Skeletal muscle cell (primary cell): Measurements from ENCODE around the gene FBF1.
"Not testable (repeated sequence)": the region's sequence is repeated elsewhere in the genome, so short reads cannot be mapped to it uniquely, and the experiment has no call there.

Source experiments
- DNase-seq: peaks from one replicate; pipeline ENCODE4 v3.0.0-alpha.2; 2010; ENCODE audit warnings: low read depth
- H3K4me3 ChIP-seq: 2 replicates; pipeline ENCODE4 v1.5.1; 2011; ENCODE audit warnings: low read depth, mild to moderate bottlenecking, control low read depth, low read length, moderate library complexity

The FBF1 gene, protein sequence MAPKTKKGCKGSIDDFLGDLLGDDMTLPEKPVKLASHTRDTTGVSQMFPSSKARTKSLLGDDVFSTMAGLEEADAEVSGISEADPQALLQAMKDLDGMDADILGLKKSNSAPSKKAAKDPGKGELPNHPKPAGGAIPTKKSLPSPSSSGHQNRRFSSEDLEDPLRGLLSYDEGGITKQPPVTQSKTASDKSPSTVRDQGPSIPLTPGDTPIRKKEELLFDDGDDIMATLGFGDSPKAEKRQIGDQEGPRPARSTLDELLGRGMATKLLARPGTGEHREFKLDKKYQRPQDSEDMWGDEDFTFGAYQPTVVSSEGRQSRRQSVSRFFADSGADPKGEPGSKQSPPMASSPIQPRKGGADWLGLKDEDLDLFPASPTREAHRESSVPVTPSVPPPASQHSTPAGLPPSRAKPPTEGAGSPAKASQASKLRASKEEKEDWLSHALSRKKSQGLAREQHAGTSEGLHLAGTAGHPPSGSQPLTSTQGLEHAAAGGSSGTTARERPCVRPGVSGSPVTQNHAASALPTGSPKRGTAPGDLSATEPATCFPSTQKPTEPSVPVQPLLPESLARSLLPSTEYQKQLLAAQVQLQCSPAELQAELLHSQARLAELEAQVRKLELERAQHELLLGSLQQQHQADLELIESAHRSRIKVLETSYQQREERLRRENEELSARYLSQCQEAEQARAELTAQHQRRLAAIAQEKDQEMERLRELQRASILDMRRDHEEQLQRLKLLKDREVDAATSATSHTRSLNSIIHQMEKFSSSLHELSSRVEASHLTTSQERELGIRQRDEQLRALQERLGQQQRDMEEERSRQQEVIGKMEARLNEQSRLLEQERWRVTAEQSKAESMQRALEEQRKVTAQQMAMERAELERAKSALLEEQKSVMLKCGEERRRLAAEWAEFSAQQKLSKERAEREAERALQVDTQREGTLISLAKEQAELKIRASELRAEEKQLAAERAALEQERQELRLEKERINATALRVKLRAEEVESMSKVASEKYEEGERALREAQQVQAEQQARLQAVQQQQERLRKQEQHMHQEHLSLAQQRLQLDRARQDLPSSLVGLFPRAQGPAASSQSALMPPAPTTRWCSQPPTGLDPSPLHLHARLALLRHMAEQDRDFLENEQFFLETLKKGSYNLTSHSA

GRCh38 chr17:75940727-75941441 is at the start of gene FBF1:
TSS of gene FBF1 (minus strand) at chr17:75941042. CDS start at chr17:75938149, 2,893 bp downstream.
- peak; percentile 82 for DNase-seq
- H3K4me3 ChIP-seq = peak within 1 kb of the TSS; percentile 84

GRCh38 chr17:75987041-75987440 is 46.2 kb upstream of the FBF1 start:
- H3K4me3 ChIP-seq = no peak overlapping the region
- DNase-seq = no peak

DNA sequence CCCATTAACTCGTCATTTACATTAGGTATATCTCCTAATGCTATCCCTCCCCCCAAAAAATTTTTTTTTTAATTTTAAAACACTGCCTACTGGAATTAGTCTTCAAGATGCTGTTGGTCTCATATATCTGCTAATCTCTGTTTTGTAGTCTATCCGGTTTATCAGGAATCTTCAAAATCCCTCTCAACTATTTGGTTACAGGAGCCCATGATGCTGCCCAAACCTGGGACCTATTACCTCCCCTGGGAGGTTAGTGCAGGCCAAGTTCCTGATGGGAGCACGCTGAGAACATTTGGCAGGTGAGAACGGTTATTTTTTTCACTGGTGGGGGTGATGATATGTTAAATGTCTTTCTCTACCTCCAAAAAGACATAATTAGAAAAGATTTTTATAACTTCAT is 45.1 kb upstream of the FBF1 start:
- no peak for DNase-seq
- H3K4me3 ChIP-seq = no peak overlapping the region

GRCh38 chr17:75983501-75984181 is 42.8 kb upstream of the FBF1 start:
- no peak for DNase-seq
- no peak overlapping the region for H3K4me3 ChIP-seq

DNA sequence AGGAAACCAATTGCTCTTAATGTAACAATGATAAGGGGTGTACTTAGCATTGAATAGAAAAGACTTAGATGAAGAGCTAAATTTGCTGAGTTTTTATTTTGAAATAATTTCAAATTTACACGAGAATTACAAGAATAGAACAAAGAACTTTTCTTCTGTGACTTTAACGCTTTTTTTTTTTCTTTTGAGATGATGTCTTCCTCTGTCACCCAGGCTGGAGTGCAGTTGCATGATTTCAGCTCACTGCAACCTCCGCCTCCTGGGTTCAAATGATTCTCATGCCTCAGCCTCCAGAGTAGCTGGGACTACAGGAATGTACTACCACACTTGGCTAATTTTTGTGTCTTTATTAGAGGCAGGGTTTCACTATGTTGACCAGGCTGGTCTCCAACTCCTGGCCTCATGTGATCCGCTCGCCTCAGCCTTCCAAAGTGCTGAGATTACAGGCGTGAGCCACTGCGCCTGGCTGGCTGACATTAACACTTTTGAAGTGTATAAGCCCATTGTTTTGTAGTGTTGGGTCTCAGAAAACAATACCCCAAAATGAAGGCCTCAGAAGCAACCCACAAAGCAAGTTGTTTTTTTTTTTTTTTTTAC is 40.3 kb upstream of the FBF1 start:
- DNase-seq = no peak
- H3K4me3 ChIP-seq = no peak overlapping the region

DNA sequence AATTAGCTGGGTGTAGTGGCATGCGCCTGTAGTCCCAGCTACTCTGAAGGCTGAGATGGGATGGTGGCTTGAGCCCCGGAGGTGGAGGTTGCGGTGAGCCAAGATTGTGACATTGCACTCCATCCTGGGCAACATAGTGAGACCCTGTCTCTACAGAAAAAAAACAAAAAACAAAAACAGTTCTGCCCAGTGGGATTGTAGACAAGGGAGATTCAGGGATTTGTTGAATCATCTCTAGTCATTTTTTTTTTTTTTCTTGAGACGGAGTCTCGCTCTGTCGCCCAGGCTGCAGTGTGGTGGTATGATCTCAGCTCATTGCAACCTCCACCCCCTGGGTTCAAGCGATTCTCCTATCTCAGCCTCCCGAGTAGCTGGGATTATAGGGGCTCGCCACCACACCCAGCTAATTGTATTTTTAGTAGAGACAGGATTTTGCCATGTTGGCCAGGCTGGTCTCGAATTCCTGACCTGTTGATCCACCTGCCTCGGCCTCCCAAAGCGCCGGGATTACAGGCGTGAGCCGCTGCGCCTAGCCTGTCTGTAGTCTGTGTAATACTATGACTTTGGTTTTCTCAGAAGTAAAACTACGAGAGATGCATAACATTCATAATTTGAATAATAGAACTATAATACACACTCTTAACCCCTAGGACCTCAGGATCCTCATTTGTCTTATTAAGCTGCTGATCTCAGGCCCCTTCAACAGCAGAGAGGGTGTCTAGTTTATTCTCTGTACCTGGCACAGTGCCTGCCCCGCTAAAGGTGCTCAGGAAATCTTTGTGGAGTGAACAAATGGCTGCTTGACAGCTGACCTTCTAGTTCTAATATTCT is 39.6 kb upstream of the FBF1 start:
- peak overlapping the region; percentile 86 for H3K4me3 ChIP-seq
- DNase-seq = no peak

- DNase-seq = peak; percentile 48
- peak overlapping the region; percentile 86 for H3K4me3 ChIP-seq
Measured at GRCh38 chr17:75979705-75980187, 38.9 kb upstream of the FBF1 start.

GRCh38 chr17:75978938-75979704 is 38.3 kb upstream of the FBF1 start, which contains the start of the genes ACOX1 and TEN1:
TSS of gene ACOX1 (minus strand) at chr17:75979166. CDS start at chr17:75979073, 93 bp downstream.
TSS of gene TEN1 (plus strand) at chr17:75979240. CDS start at chr17:75986193, 6,953 bp downstream.
- peak within 1 kb of the TSS; percentile 86 for H3K4me3 ChIP-seq
- DNase-seq = peak; percentile 87

DNA sequence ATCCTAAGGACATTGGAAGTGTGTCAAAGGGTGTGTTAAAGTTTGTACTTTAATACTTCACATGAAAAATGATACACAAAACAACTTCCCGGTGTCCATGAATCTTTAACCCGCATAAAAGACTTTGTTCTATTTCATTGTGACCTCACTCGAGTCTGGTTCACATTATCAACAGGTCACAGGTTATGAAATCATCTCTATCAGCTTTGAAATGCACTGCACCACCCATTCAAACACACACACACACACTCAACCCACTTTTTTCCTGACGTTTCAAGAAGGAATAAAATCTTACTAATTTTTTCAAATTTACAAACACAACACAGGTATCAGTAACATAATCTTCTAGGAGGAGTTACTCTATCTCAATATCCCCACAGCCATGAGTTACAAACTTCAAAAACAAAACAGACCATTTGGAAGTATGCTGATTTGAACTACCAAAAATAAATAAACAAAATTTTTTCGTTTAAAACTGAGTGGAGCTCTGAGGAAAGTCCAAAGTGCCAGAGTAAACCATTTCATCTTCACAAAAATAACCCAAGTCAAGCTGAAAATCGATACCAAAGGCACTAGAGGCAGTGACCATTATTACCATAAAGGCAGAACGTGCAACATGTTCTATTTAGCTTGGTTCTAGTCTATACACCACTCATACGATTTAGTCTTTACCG is 35.5 kb upstream of the FBF1 start:
- H3K4me3 ChIP-seq = no peak overlapping the region
- no peak for DNase-seq

DNA sequence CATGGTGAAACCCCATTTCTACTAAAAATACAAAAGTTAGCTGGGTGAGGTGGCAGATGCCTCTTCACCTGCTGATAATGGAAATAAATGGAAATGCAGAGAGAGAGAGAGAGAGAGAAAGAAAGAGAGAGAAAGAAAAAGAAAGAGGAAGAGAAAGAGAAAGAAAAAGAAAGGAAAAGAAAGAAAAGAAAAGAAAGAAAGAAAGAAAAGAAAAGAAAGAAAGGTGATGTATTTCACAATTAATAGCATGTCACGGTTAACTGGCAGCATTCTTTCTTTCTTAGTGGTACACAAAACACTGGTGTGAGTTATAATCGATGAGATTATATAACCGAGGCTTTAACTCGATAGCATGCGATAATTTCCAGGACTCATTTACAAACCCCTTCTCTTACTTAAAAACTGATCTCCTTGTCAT is 34.9 kb upstream of the FBF1 start:
- no peak overlapping the region for H3K4me3 ChIP-seq
- DNase-seq = no peak

- not testable (repeated sequence) for DNase-seq, H3K4me3 ChIP-seq
Measured at GRCh38 chr17:75975187-75975586, 34.3 kb upstream of the FBF1 start.

DNA sequence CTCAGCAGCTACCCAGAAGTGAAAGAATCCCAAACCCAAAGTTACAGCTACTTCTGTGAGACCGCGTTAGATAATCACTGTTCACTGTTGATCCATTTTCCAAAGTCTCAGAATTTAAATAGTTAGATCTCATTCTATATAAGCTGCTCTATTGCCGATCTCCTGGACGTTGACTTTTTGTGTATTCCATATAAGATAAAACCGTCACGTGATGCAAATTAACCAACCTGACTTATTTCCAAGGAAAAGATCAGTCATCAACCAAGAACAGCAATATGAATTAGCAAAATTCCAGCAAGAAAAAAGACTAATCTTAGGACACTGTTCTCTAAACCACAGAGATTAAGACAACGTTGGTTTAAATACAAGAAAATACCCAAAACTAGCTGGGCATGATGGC is 29.8 kb upstream of the FBF1 start:
- no peak for DNase-seq
- no peak overlapping the region for H3K4me3 ChIP-seq

GRCh38 chr17:75970011-75970523 is 29.2 kb upstream of the FBF1 start:
- no peak for DNase-seq
- no peak overlapping the region for H3K4me3 ChIP-seq

DNA sequence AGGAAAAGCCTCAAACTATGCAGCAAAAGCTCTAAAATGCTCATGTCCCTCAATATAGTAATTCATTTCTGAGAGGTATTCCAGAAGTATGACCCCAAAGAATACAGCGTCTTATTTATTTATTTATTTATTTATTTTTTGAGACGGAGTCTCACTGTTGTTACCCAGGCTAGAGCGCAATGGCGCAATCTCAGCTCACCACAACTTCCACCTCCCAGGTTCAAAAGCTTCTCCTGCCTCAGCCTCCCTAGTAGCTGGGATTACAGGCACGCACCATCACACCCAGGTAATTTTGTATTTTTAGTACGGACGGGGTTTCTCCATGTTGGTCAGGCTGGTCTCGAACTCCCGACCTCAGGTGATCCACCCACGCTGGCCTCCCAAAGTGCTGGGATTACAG is 28.2 kb upstream of the FBF1 start:
- not testable (repeated sequence) for DNase-seq, H3K4me3 ChIP-seq

GRCh38 chr17:75965468-75965867 is 24.6 kb upstream of the FBF1 start:
- DNase-seq = no peak
- H3K4me3 ChIP-seq = no peak overlapping the region
